GM12892 (cell line): ENCODE results near the gene BFSP2.
A peak's percentile ranks its signal among the peaks of the same experiment; 100 is the strongest.

Source experiments
- DNase-seq: peaks from one replicate; pipeline ENCODE4 v3.0.0; 2011; ENCODE audit not compliant: insufficient read length
- FAIRE-seq: peaks from 2 replicates; lab custom pipeline; 2011; peaks lifted over from hg19 to GRCh38; lab: Jason Lieb, UNC
- POLR2A ChIP-seq: IDR thresholded peaks from 2 replicates; pipeline ENCODE4 v1.6.1; 2011; ENCODE audit warnings: low read depth, low read length, control low read depth
- POLR2AphosphoS5 ChIP-seq: IDR thresholded peaks from 2 replicates; pipeline ENCODE4 v1.6.1; 2011; ENCODE audit warnings: low read depth, low read length, control low read depth
- TAF1 ChIP-seq: IDR thresholded peaks from 2 replicates; pipeline ENCODE4 v1.6.1; 2011; ENCODE audit warnings: low read depth, mild to moderate bottlenecking, control low read depth, low read length, borderline replicate concordance

The BFSP2 gene

DNA sequence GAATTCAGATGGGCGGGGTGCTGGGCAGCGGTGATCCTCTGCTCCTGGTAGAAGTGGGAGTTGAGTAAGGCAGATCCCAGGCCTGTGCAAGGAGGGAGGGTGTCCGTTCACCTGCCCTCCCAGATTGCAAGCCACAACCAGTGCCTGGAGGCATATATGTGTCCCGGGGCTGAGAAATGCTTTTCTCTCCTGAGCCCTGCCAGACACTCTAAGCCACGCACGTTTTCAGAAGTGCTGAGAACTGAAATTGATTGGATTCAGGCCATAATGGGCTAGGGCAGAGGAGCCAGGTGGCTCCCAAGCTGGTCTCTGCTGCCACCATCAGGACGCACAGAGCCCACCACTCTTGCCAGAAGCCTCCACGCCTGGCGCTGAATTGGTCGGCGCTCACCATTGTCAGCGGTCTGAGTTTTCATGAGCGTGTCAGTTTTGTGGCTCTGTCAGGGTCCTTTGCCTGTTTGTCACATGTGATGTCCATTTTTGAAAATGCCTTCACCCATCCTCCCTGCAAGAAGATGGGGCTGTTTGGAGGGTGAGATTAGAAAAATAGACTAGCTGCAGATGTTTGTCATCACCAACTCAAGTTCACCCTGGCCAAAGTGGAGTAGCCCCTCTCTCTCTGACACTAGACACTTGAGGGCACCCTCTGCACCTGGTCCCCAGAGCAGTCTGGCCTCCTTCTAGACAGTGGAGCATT is 15.4 kb upstream of the BFSP2 start:
- TF ChIP-seq TAF1 (no peak), POLR2AphosphoS5 (no peak), POLR2A (no peak)
- DNase-seq (peak; percentile 39), FAIRE-seq (peak; percentile 82)

GRCh38 chr3:133386876-133387275 is 13.0 kb upstream of the BFSP2 start:
- FAIRE-seq: no peak
- DNase-seq: no peak
- TF ChIP-seq POLR2A: no peak
- TF ChIP-seq TAF1: no peak
- no peak for TF ChIP-seq POLR2AphosphoS5

DNA sequence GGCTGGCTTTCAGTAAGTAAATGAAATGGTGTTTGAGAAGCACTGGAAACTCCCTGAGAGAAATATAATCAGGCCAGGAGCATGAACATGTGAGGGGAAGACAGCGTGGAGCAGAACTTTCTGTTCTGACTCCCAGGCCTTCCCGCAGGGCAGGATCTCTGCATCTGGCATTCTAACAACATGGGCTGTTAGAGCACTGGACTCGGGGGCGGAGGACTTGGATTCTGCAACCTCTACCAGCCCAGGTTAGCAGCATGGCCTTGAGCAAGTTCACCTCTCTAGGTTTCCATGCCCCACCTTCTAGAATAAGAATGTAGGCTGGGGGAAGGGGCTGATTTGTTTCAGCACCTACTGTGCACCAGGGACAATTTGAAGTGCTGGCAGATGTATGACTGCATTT is 12.5 kb upstream of the BFSP2 start:
- FAIRE-seq: no peak
- TF ChIP-seq POLR2AphosphoS5: no peak
- DNase-seq: no peak

GRCh38 chr3:133388696-133389395 is 11.0 kb upstream of the BFSP2 start:
- FAIRE-seq (no peak), DNase-seq (no peak)
- TF ChIP-seq TAF1: no peak
- TF ChIP-seq POLR2A: no peak
- no peak for TF ChIP-seq POLR2AphosphoS5

GRCh38 chr3:133390715-133391114 is 9.1 kb upstream of the BFSP2 start:
- no peak for FAIRE-seq
- no peak for DNase-seq
- TF ChIP-seq POLR2A (no peak), TAF1 (no peak)

DNA sequence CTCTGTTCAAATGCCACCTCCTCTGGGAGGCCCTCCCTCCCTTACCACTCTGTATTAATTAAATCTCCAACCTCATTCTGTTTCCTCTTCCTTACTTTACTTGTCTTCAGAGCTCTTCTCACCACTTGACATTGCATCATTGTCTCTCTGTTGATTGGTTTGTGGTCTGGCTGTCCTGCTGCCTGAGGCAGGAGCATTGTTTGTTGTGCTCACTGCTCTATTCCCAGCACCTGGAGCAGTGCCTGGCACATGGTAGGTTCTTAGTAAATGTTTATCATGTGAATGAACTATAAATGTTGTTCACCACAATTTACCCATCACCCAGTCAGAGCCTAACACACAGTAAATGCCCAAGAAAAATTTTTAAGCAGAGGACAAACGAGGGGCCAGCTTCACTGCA is 6.7 kb upstream of the BFSP2 start:
- DNase-seq (no peak), FAIRE-seq (no peak)
- no peak for TF ChIP-seq POLR2A
- TF ChIP-seq POLR2AphosphoS5: no peak
- TF ChIP-seq TAF1: no peak

DNA sequence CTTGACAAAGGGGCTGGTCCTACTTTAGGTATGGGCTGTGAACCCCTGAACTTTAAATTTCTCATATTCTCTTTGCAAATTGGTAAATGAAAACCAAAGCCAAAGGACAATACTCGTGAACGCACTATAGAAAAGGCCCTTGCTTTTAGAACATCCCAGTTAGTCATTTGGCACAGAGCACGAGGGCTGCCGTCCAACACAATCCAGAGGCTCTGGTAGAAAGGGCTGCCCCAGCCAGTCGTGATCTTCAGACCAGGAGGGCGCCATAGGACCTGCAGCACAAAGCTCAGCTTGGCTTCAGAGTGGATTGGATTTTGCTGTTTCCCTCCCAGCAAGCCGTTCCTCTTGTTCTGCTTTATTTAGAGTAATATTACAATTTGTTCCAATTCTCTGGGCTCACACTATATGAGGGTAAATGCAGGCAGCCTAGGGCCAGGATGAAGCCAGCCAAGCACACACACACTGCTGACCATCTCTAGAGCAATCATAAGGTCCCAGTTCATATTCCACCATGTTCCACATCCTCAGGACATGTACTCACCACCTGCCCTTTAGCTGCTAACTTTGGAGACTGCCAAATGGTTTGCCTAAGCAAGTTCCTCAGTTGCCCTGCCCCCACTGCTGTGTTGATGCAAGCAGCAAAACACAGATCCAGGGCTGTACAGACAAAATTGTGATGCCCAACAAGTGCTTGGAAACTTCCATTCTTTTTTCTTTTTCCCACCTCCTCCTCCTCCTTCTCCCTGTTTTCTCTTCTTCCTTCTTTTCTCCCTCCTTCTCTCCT is 6.0 kb upstream of the BFSP2 start:
- DNase-seq (no peak), FAIRE-seq (no peak)
- TF ChIP-seq POLR2A (no peak), TAF1 (no peak), POLR2AphosphoS5 (no peak)

DNA sequence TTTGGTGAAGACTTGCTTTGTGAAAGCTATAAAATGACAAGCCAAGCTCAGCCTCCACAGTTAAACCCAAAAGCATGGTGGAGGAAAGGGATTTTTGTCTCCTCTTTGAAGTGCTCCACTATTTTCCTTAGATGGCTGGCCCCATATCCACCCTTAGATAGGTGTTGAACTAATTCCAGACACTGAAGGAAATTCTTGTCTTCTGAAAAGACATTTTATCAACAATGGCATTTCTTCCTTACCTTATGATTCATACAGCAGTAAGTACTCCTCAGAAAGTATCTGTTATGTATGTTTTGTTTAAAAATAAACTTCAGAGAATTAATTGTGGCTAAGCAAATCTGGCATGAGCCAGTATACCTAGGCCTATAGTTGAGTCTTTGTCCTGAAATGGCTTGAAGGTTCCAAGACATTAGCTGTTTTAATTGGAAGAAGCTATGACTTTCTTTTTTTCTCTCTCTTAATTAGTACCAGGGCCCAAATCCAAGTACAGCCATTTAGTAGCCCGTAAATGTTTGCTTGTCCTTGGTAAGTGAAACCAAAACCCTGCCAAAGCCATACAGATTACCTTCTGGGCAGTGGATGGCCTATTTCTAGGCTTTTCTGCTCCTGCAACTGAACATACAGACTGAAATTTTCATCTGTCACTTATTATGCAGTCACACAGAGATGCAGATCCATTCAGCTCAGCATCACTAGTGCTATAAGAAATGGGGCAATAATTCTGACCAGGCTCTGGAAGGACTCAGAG is 5.1 kb upstream of the BFSP2 start:
- no peak for FAIRE-seq
- TF ChIP-seq POLR2AphosphoS5: no peak
- no peak for TF ChIP-seq TAF1
- TF ChIP-seq POLR2A: no peak

GRCh38 chr3:133396906-133397305 is 3.0 kb upstream of the BFSP2 start:
- FAIRE-seq (no peak), DNase-seq (no peak)
- TF ChIP-seq TAF1 (no peak), POLR2A (no peak), POLR2AphosphoS5 (no peak)

More for the DNA sequence above, 5.1 kb upstream of the BFSP2 start:
- DNase-seq: no peak

DNA sequence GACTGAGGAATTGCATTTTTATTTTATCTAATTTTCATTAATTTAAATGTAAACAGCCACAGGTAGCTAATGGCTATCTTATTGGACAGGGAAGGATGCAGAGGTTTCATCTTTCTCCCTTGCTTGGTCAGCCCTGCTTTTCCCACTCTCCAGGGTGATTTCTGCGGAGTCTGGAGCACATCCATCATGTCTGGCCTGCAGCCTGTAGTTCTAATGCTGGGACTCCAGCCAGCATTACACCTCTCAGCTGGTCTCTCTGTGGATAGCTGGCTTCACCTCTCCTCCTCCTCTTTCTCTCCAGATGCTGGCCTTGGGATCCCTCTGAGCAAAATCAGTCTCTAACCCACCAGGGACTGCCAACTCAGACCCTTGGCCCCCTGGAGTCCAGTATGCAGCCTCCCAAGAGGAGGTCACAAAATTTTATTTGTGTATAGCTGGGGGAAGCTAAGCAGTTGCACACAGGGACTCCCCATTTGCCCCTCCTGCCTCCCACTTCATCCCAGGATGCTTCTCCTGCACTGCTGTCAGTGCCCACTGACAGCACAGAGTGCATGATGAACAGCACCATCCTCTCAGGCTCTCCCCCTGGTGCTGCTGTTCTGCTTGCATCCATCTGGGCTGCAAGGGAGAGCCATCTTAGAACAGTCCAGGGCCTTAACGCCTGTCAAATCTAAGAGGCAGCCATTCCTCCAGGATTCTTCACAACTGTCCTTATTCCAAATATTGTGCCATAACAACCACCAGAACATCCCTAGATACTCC is 1.7 kb downstream of the BFSP2 start:
- DNase-seq: no peak
- no peak for FAIRE-seq
- TF ChIP-seq TAF1: no peak
- no peak for TF ChIP-seq POLR2AphosphoS5
- TF ChIP-seq POLR2A: no peak

GRCh38 chr3:133404920-133405319 is 5.1 kb downstream of the BFSP2 start:
- DNase-seq (no peak), FAIRE-seq (no peak)
- TF ChIP-seq POLR2A: no peak
- TF ChIP-seq TAF1: no peak
- no peak for TF ChIP-seq POLR2AphosphoS5

DNA sequence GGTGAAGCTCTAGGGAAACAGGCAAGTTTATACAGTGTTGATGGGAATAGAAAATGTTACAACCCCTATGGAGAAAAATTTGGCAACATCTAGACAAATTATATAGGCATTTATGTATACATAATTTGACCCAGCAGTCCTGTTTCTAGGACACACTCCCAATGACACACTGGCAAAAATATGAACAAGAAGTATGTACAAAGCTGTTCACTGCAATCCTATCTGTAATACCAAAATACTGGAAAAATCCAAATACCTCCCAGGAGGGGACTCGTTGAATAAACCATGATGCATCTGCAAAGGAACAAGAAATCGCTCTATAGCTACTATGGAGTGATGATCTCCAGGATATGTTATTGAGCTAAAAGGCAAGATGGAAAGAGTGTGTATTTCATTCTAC is 8.5 kb downstream of the BFSP2 start:
- FAIRE-seq: no peak
- TF ChIP-seq POLR2A (no peak), POLR2AphosphoS5 (no peak), TAF1 (no peak)
- no peak for DNase-seq
